Adrenal gland (tissue), 12 donors: ENCODE data around the gene HOMER1. TPM values are rescaled to one million over a fixed set of nuclear protein-coding genes. Genes with fewer than 3 reads are reported as not detected.

Experiments
- DNase-seq, 7 donors: peaks; one replicate each; pipeline ENCODE4 v3.0.0-alpha.2; 2019 to 2020
- H3K27ac ChIP-seq, 5 donors: fragments of 200-600 bp; sonication (generic) in 4 of 5; 1 replicate in 3 of 5; 2 replicates in 2 of 5; pipeline versions ENCODE4 v1.5.1 to v1.8.0; 2016 to 2020; ENCODE audit warnings: mild to moderate bottlenecking in 1 of 5
- H3K27me3 ChIP-seq: fragments of 200-600 bp; 2 replicates; pipeline ENCODE4 v1.8.0; 2021
- H3K36me3 ChIP-seq, 2 donors: fragments of 200-600 bp; replicated peaks in 1 of 2; 1 replicate in 1 of 2; 2 replicates in 1 of 2; pipeline versions ENCODE4 v1.5.1 to v1.8.0; 2018 to 2022
- H3K4me1 ChIP-seq, 2 donors: fragments of 200-600 bp; replicated peaks in 1 of 2; 1 replicate in 1 of 2; 2 replicates in 1 of 2; pipeline versions ENCODE4 v1.5.1 to v1.8.0; 2018 to 2021
- H3K4me3 ChIP-seq, 4 donors: fragments of 200-600 bp; sonication (generic) in 3 of 4; one replicate each; pipeline ENCODE4 v1.5.1; 2016 to 2018
- H3K9me3 ChIP-seq, 3 donors: fragments of 200-600 bp; sonication (generic) in 1 of 3; replicated peaks in 1 of 3; 1 replicate in 2 of 3; 2 replicates in 1 of 3; pipeline versions ENCODE4 v1.5.1 to v1.8.0; 2016 to 2021
- CTCF ChIP-seq, 6 experiments: fragments of 450-650 bp in 4 of 6; fragments of 200-600 bp in 2 of 6; sonication (generic) in 1 of 6; IDR thresholded peaks; 1 replicate in 5 of 6; 2 replicates in 1 of 6; pipeline versions ENCODE4 v1.5.1 to v1.8.0; 2016 to 2021; ENCODE audit warnings: antibody characterized with exemption in 6 of 6, mild to moderate bottlenecking in 2 of 6, moderate library complexity in 1 of 6
- POLR2A ChIP-seq, 2 donors: fragments of 450-650 bp; IDR thresholded peaks; one replicate each; pipeline ENCODE4 v1.6.1; 2017; ENCODE audit warnings: antibody characterized with exemption in 2 of 2, mild to moderate bottlenecking in 2 of 2, moderate library complexity in 1 of 2
- WGBS, 4 donors: extraction: QIAGEN DNeasy Blood & Tissue Kit in 2 of 4; methylation state at CpG; one replicate each; pipeline versions ENCODE4 v1.1.5 to v1.1.7; 2013 to 2017; 5-methylcytosine and 5-hydroxymethylcytosine counted together
- intact Hi-C, 2 donors: fragments of 100-400 bp; cut with DNase I; formaldehyde crosslinking; loops; one replicate each; pipeline versions ENCODE4 v1.14.1 to v1.15.0; 2022 to 2023
- polyA plus RNA-seq, 3 donors: library from polyadenylated mRNA; stranded (reverse); fragments of 200-250 nt in 2 of 3; fragments of 350-450 nt in 1 of 3; fragmentation: Illumina TruSeq in 1 of 3; extraction: RNeasy Lipid Tissue Mini Kit (QIAGEN cat#74804) in 1 of 3; gene quantifications; one replicate each; pipeline ENCODE4 v1.2.3, GENCODE V29; 2013 to 2014
- total RNA-seq, 9 donors: library from RNA; depleted of rRNA in 4 of 9; stranded (reverse); fragments of >200 nt in 4 of 9; fragments of 120-200 nt in 1 of 9; fragmentation: NEBNext Ultra II Directional in 1 of 9; extraction: Animal tissue kit (Norgen Biotek cat#: 25700) in 1 of 9; gene quantifications; one replicate each; pipeline versions ENCODE4 v1.1.0 to v1.2.4, GENCODE V29; 2013 to 2023
- donor health status: healthy with polysubstance abuse.
- donor health status: Bipolar disorder and iron deficiency.
- donor health status: DM: yes; HTN: yes; CAD: no.
- donor health status: DM: no; HTN: no; CAD: no.
- donor health status: DM: no; HTN: no; CAD: no.
- donor health status: DM: yes; HTN: yes; CAD: no.

HOMER1 gene
- total and polyA plus RNA-seq, 12 donors = 0.06 to 10.4 (median 0.78) TPM

GRCh38 chr5:79420248-79420647, 93.7 kb downstream of the HOMER1 start:
- H3K4me1 ChIP-seq = no peaks in the 10 kb centered on the region
- H3K36me3 ChIP-seq = no peaks in the 10 kb centered on the region
- no peak overlapping the region for H3K4me3 ChIP-seq
- no peak for DNase-seq
- H3K27me3 ChIP-seq = no peaks in the 10 kb centered on the region
- WGBS, 4 donors = 81 to 96% (median 85%) methylated on average over 3 of the region's 3 CpGs
- no peak overlapping the region for H3K27ac ChIP-seq
- TF ChIP-seq CTCF (IDR thresholded peaks at IDR 0.05) (no peak), POLR2A (IDR thresholded peaks at IDR 0.05) (no peak)
- intact Hi-C loops = no loop called here
- no peaks in the 10 kb centered on the region for H3K9me3 ChIP-seq

GRCh38 chr5:79418276-79418675, 95.7 kb downstream of the HOMER1 start:
- 84 to 93% (median 88%) methylated on average over 5 of the region's 5 CpGs for WGBS, 4 donors
- H3K4me3 ChIP-seq = no peak overlapping the region
- no peak for DNase-seq

GRCh38 chr5:79417495-79417894, 96.4 kb downstream of the HOMER1 start:
- intact Hi-C loops = no loop called here
- H3K36me3 ChIP-seq = no peaks in the 10 kb centered on the region
- H3K27me3 ChIP-seq = no peaks in the 10 kb centered on the region
- no peak for TF ChIP-seq CTCF (IDR thresholded peaks at IDR 0.05)
- TF ChIP-seq POLR2A (IDR thresholded peaks at IDR 0.05) = no peak
- H3K4me1 ChIP-seq = no peaks in the 10 kb centered on the region
- no peak overlapping the region for H3K27ac ChIP-seq
- WGBS, 4 donors = 90 to 94% (median 92%) methylated on average over 1 of the region's 1 CpG
- H3K9me3 ChIP-seq = no peaks in the 10 kb centered on the region
- H3K4me3 ChIP-seq = no peak overlapping the region
- no peak for DNase-seq

More at GRCh38 chr5:79418276-79418675, 95.7 kb downstream of the HOMER1 start:
- Histone ChIP-seq H3K4me1 (no peaks in the 10 kb centered on the region), H3K27ac (no peak overlapping the region), H3K9me3 (no peaks in the 10 kb centered on the region), H3K36me3 (no peaks in the 10 kb centered on the region), H3K27me3 (no peaks in the 10 kb centered on the region)
- no peak for TF ChIP-seq POLR2A (IDR thresholded peaks at IDR 0.05)
- no peak for TF ChIP-seq CTCF (IDR thresholded peaks at IDR 0.05)
- intact Hi-C loops = no loop called here

DNA sequence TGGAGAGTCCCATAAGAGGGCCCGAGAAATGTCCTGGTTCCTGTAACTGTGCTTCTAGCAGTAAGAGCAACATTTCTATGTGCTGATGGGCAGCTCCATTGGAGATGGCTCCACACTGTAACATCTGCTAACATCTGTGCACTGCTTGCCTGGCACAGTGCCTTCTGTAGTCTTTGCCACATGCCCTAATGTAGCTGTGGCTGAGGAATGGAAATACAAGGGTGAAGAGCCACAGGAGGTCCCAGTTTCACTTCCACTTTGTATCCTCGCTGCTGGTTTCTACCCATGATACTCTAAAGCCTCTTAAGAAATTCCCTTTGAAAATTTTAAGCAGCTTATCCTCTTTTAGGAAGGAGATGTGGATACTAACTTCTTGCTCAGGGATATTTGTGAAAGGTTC, 97.4 kb downstream of the HOMER1 start:
- H3K27me3 ChIP-seq = no peaks in the 10 kb centered on the region
- peak in 3 of 7 donors; percentile 14 to 18 (median 16) for DNase-seq
- WGBS, 4 donors = 81 to 95% (median 87%) methylated on average over 2 of the region's 2 CpGs
- H3K4me3 ChIP-seq = no peak overlapping the region
- intact Hi-C loops = no loop called here
- no peaks in the 10 kb centered on the region for H3K9me3 ChIP-seq
- no peaks in the 10 kb centered on the region for H3K4me1 ChIP-seq
- no peak overlapping the region for H3K27ac ChIP-seq
- no peaks in the 10 kb centered on the region for H3K36me3 ChIP-seq
- TF ChIP-seq CTCF (IDR thresholded peaks at IDR 0.05) (no peak), POLR2A (IDR thresholded peaks at IDR 0.05) (no peak)
